ENCODE results near the gene NSMCE4A.
"Not testable (repeated sequence)": the region's sequence is repeated elsewhere in the genome, so short reads cannot be mapped to it uniquely, and the experiment has no call there.

Gene NSMCE4A

DNA sequence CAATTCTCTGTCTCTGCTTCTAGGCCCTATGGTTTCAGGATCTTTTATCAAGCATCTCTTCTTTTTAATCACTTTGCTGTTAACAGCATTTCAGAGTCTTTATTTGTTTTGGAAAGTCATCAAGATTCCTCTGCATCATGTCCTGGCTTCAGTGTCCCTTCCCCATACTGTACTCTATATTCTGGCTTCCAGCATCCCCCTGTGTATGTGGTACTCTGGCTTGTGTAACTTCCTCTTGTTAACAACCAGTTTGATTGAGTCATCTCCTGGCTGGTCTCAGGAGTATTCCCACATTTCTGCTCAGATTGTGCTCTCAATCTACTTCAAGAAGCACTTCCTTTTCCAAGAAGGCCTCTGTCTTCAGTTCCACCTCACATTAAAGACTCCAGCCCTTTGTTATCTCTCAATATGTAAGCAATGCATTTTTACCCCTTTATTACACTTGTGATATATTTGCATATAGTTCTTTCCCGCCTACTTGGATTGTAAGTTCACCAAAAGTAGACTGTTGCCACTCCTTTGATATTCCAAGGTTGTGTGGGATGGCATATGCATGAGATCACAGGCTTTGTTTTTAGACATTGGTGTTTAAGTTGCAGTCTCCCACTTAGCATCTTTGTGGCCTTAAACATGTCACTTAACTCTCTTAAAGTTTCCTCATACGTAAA, 32.1 kb downstream of the NSMCE4A start:
- H3K56ac ChIP-seq (ENCODE audit: low read length), result no peak overlapping the region
- no peak overlapping the region for H2AK5ac ChIP-seq (ENCODE audit: low read length)
- no CpG with 5 or more reads among the region's 2 CpGs for WGBS (ENCODE audit: extremely low coverage, insufficient coverage, low lambda C conversion rate)
- no peaks in the 10 kb centered on the region for H3K79me2 ChIP-seq (ENCODE audit: control insufficient read depth, insufficient read depth, low read length)
- H2BK120ac ChIP-seq (ENCODE audit: low read depth, low read length), result no peak overlapping the region
- H3K27me3 ChIP-seq (ENCODE audit: insufficient read depth, low read length, poor library complexity), result no peaks in the 10 kb centered on the region
- no peak for DNase-seq
- peaks cover 5% of the 10 kb centered on the region for H3K4me1 ChIP-seq (ENCODE audit: control insufficient read depth, low read depth, low read length)
- H4K8ac ChIP-seq (ENCODE audit: low read depth, low read length), result no peak overlapping the region
- H3K36me3 ChIP-seq (ENCODE audit: control insufficient read depth, insufficient read depth, low read length), result no peaks in the 10 kb centered on the region
- H3K27ac ChIP-seq (ENCODE audit: low read depth, low read length), result no peak overlapping the region
- H3K4ac ChIP-seq (ENCODE audit: low read depth, low read length), result no peak overlapping the region
- H4K5ac ChIP-seq (ENCODE audit: low read length), result no peak overlapping the region
- no peak overlapping the region for H3K4me3 ChIP-seq (ENCODE audit: low read length)
- H2BK5ac ChIP-seq (ENCODE audit: low read length), result no peak overlapping the region
- H3K18ac ChIP-seq (ENCODE audit: low read length), result no peak overlapping the region
- H2BK15ac ChIP-seq (replicated peaks; ENCODE audit: low read depth), result no peak overlapping the region
- no peaks in the 10 kb centered on the region for H3K79me1 ChIP-seq (ENCODE audit: low read length)
- H3K9ac ChIP-seq (ENCODE audit: low read length), result no peak overlapping the region
- H3K4me2 ChIP-seq (ENCODE audit: low read length), result no peak overlapping the region
- no peak overlapping the region for H3K23ac ChIP-seq (ENCODE audit: low read length)

DNA sequence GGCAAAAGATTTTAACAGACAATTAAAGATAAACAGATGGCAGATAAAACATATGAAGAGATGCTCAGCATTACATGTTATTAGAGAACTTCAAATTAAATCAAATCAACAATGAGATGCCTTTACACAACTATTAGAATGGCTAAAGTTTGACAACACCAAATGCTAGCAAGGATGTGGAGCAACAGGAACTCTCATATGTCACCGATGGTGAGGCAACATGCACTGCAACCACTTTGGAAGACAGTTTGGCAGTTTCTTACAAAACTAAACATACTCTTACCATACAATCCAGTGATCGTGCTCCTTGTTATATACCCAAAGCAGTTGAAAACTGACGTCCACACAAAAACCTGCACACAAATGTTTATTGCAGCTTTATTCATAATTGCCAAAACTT, 33.5 kb downstream of the NSMCE4A start:
- Histone ChIP-seq H3K79me2 (ENCODE audit: control insufficient read depth, insufficient read depth, low read length) (no peaks in the 10 kb centered on the region), H4K5ac (ENCODE audit: low read length) (no peak overlapping the region), H3K27me3 (ENCODE audit: insufficient read depth, low read length, poor library complexity) (no peaks in the 10 kb centered on the region), H2BK15ac (replicated peaks; ENCODE audit: low read depth) (no peak overlapping the region), H3K56ac (ENCODE audit: low read length) (no peak overlapping the region), H2BK5ac (ENCODE audit: low read length) (no peak overlapping the region), H3K18ac (ENCODE audit: low read length) (no peak overlapping the region), H2BK120ac (ENCODE audit: low read depth, low read length) (no peak overlapping the region), H3K36me3 (ENCODE audit: control insufficient read depth, insufficient read depth, low read length) (no peaks in the 10 kb centered on the region), H4K8ac (ENCODE audit: low read depth, low read length) (no peak overlapping the region), H3K27ac (ENCODE audit: low read depth, low read length) (no peak overlapping the region), H3K79me1 (ENCODE audit: low read length) (no peaks in the 10 kb centered on the region), H3K4me3 (ENCODE audit: low read length) (no peak overlapping the region), H2AK5ac (ENCODE audit: low read length) (no peak overlapping the region), H3K4me2 (ENCODE audit: low read length) (no peak overlapping the region), H3K4ac (ENCODE audit: low read depth, low read length) (no peak overlapping the region), H3K23ac (ENCODE audit: low read length) (no peak overlapping the region), H3K9ac (ENCODE audit: low read length) (no peak overlapping the region), H3K4me1 (ENCODE audit: control insufficient read depth, low read depth, low read length) (no peaks in the 10 kb centered on the region)
- no CpG with 5 or more reads among the region's 3 CpGs for WGBS (ENCODE audit: extremely low coverage, insufficient coverage, low lambda C conversion rate)
- no peak for DNase-seq

DNA sequence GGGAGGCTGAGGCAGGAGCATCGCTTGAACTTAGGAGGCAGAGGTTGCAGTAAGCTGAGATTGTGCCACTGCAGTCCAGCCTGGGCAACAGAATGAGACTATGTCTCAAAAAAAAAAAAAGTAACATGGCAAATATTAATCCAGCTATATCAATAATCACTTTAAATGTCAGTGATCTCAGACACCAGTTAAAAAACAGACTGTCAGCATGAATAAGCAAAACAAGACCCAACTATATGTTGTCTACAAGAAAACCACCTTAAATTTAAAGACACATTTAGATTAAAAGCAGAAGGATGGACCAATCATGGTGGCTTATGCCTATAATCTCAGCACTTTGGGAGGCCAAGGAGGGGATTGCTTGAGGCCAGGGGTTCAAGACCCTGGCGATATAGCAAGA, 38.7 kb downstream of the NSMCE4A start:
- Histone ChIP-seq H2BK15ac (replicated peaks; ENCODE audit: low read depth) (no peak overlapping the region), H2AK5ac (ENCODE audit: low read length) (no peak overlapping the region), H3K4me1 (ENCODE audit: control insufficient read depth, low read depth, low read length) (no peaks in the 10 kb centered on the region), H3K79me2 (ENCODE audit: control insufficient read depth, insufficient read depth, low read length) (no peaks in the 10 kb centered on the region), H3K4me2 (ENCODE audit: low read length) (no peak overlapping the region), H2BK120ac (ENCODE audit: low read depth, low read length) (no peak overlapping the region), H3K27ac (ENCODE audit: low read depth, low read length) (no peak overlapping the region), H3K4ac (ENCODE audit: low read depth, low read length) (no peak overlapping the region), H3K36me3 (ENCODE audit: control insufficient read depth, insufficient read depth, low read length) (no peaks in the 10 kb centered on the region), H3K18ac (ENCODE audit: low read length) (no peak overlapping the region), H3K27me3 (ENCODE audit: insufficient read depth, low read length, poor library complexity) (no peaks in the 10 kb centered on the region), H3K23ac (ENCODE audit: low read length) (no peak overlapping the region), H3K4me3 (ENCODE audit: low read length) (no peak overlapping the region), H3K9ac (ENCODE audit: low read length) (no peak overlapping the region), H3K79me1 (ENCODE audit: low read length) (no peaks in the 10 kb centered on the region), H4K5ac (ENCODE audit: low read length) (no peak overlapping the region), H3K56ac (ENCODE audit: low read length) (no peak overlapping the region), H2BK5ac (ENCODE audit: low read length) (no peak overlapping the region), H4K8ac (ENCODE audit: low read depth, low read length) (no peak overlapping the region)
- no peak for DNase-seq
- no CpG with 5 or more reads among the region's 2 CpGs for WGBS (ENCODE audit: extremely low coverage, insufficient coverage, low lambda C conversion rate)

DNA sequence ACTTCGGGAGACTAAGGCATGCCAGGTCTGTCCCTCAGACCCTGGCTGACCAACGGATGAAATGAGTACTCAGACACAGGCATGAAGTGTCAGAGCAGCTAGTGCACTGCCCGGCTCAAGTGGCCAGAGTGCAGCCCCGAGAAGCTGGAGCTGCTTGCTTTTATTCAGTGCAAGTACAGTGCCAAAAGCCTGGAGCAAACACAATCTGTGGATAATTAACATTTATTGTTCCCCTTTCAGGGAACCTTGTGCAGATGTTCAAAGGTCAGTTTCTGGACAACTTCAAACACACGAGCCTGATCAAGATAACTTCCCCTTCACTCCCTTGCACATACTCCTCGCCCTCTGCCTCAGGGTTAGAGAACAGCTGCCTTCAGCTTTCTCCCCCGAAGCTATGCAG, 39.3 kb downstream of the NSMCE4A start:
- H3K4ac ChIP-seq (ENCODE audit: low read depth, low read length), result no peak overlapping the region
- H4K8ac ChIP-seq (ENCODE audit: low read depth, low read length), result no peak overlapping the region
- H2BK5ac ChIP-seq (ENCODE audit: low read length), result no peak overlapping the region
- H3K18ac ChIP-seq (ENCODE audit: low read length), result no peak overlapping the region
- no peak overlapping the region for H2AK5ac ChIP-seq (ENCODE audit: low read length)
- no peak overlapping the region for H4K5ac ChIP-seq (ENCODE audit: low read length)
- WGBS (ENCODE audit: extremely low coverage, insufficient coverage, low lambda C conversion rate), result no CpG with 5 or more reads among the region's 7 CpGs
- H3K9ac ChIP-seq (ENCODE audit: low read length), result no peak overlapping the region
- no peak overlapping the region for H3K56ac ChIP-seq (ENCODE audit: low read length)
- no peaks in the 10 kb centered on the region for H3K4me1 ChIP-seq (ENCODE audit: control insufficient read depth, low read depth, low read length)
- H3K27ac ChIP-seq (ENCODE audit: low read depth, low read length), result no peak overlapping the region
- no peaks in the 10 kb centered on the region for H3K36me3 ChIP-seq (ENCODE audit: control insufficient read depth, insufficient read depth, low read length)
- DNase-seq, result no peak
- no peaks in the 10 kb centered on the region for H3K79me1 ChIP-seq (ENCODE audit: low read length)
- no peak overlapping the region for H2BK120ac ChIP-seq (ENCODE audit: low read depth, low read length)
- H2BK15ac ChIP-seq (replicated peaks; ENCODE audit: low read depth), result no peak overlapping the region
- no peaks in the 10 kb centered on the region for H3K27me3 ChIP-seq (ENCODE audit: insufficient read depth, low read length, poor library complexity)
- H3K23ac ChIP-seq (ENCODE audit: low read length), result no peak overlapping the region
- H3K4me2 ChIP-seq (ENCODE audit: low read length), result no peak overlapping the region
- no peak overlapping the region for H3K4me3 ChIP-seq (ENCODE audit: low read length)
- no peaks in the 10 kb centered on the region for H3K79me2 ChIP-seq (ENCODE audit: control insufficient read depth, insufficient read depth, low read length)

DNA sequence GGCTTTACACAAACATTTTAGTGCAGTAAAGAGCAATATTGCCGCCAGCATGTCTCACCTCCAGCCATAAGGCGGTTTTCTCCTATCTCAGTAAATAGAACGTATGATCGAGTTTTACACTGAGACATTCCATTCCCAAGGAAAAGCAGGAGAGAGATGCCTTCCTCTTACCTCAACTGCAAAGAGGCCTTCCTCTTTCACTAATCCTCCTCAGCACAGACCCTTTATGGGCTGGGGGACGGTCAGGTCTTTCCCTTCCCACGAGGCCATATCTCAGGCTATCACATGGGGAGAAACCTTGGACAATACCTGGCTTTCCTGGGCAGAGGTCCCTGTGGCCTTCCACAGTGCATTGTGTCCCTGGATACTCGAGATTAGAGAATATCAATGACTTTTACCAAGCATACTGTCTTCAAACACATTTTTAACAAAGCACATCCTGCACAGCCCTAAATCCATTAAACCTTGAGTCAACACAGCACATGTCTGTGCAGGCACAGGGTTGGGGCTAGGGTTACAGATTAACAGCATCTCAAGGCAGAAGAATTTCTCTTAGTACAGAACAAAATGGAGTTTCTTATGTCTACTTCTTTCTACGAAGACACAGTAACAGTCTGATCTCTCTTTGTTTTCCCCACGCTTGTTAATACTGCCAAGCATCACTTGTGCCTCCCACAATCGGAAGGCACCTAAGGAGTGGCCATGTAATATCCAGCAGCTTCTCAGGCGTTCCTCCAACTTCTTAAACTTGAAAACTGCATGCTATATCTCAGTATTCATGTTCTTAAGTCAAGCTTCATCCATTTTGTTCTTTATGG, 44.5 kb downstream of the NSMCE4A start:
- H2BK120ac ChIP-seq (ENCODE audit: low read depth, low read length); H2BK5ac ChIP-seq (ENCODE audit: low read length); H3K56ac ChIP-seq (ENCODE audit: low read length); H4K8ac ChIP-seq (ENCODE audit: low read depth, low read length); H3K4me3 ChIP-seq (ENCODE audit: low read length); H4K5ac ChIP-seq (ENCODE audit: low read length); H3K4me1 ChIP-seq (ENCODE audit: control insufficient read depth, low read depth, low read length); H3K4ac ChIP-seq (ENCODE audit: low read depth, low read length); H3K36me3 ChIP-seq (ENCODE audit: control insufficient read depth, insufficient read depth, low read length); H3K79me1 ChIP-seq (ENCODE audit: low read length); H2AK5ac ChIP-seq (ENCODE audit: low read length); H3K27ac ChIP-seq (ENCODE audit: low read depth, low read length); H3K23ac ChIP-seq (ENCODE audit: low read length); H3K4me2 ChIP-seq (ENCODE audit: low read length); H3K18ac ChIP-seq (ENCODE audit: low read length); H2BK15ac ChIP-seq (replicated peaks; ENCODE audit: low read depth); DNase-seq; H3K9ac ChIP-seq (ENCODE audit: low read length); H3K27me3 ChIP-seq (ENCODE audit: insufficient read depth, low read length, poor library complexity): not testable (repeated sequence)
- WGBS (ENCODE audit: extremely low coverage, insufficient coverage, low lambda C conversion rate), result no CpG with 5 or more reads among the region's 11 CpGs
- peaks cover 13% of the 10 kb centered on the region for H3K79me2 ChIP-seq (ENCODE audit: control insufficient read depth, insufficient read depth, low read length)

All from mesendoderm (in vitro differentiated cells).